GM19240 (cell line): ENCODE data around the gene LLPH.

Experiments used
- DNase-seq: peaks from one replicate; pipeline ENCODE4 v3.0.0; 2011; ENCODE audit warnings: low spot score; ENCODE audit not compliant: insufficient read length

The LLPH gene

GRCh38 chr12:66092559-66093269 lies 37.8 kb downstream of the LLPH start:
- DNase-seq, result no peak

GRCh38 chr12:66090157-66090556 lies 40.4 kb downstream of the LLPH start:
- no peak for DNase-seq

GRCh38 chr12:66087365-66087943 lies 43.1 kb downstream of the LLPH start:
- DNase-seq, result no peak

GRCh38 chr12:66085998-66086397 lies 44.6 kb downstream of the LLPH start:
- no peak for DNase-seq

- DNase-seq, result no peak
Measured at GRCh38 chr12:66085213-66085612, 45.3 kb downstream of the LLPH start.

- DNase-seq, result no peak
Measured at GRCh38 chr12:66083766-66084165, 46.8 kb downstream of the LLPH start.

- DNase-seq, result no peak
Measured at GRCh38 chr12:66082744-66083143, 47.8 kb downstream of the LLPH start.

- no peak for DNase-seq
Measured at GRCh38 chr12:66080791-66081190, 49.8 kb downstream of the LLPH start.

- no peak for DNase-seq
Measured at GRCh38 chr12:66077542-66077941, 53.0 kb downstream of the LLPH start.

GRCh38 chr12:66074561-66074960 lies 56.0 kb downstream of the LLPH start:
- DNase-seq, result no peak

- no peak for DNase-seq
Measured at GRCh38 chr12:66072566-66072965, 58.0 kb downstream of the LLPH start.

GRCh38 chr12:66072135-66072534 lies 58.4 kb downstream of the LLPH start:
- DNase-seq, result no peak

- DNase-seq, result no peak
Measured at GRCh38 chr12:66071549-66071948, 59.0 kb downstream of the LLPH start.

- DNase-seq, result no peak
Measured at GRCh38 chr12:66070378-66071120, 60.0 kb downstream of the LLPH start.

- no peak for DNase-seq
Measured at GRCh38 chr12:66066929-66067523, 63.5 kb downstream of the LLPH start.
